Common myeloid progenitor, CD34-positive (primary cell): ENCODE measurements around the gene RNF214.

ENCODE experiments used
- CTCF ChIA-PET: fragments of 350-600 bp; sonication (Branson Sonifier 250); formaldehyde crosslinking; loops from one replicate; lab custom pipeline; 2021; ENCODE audit warnings: antibody characterized with exemption; lab: Charles Lee
- POLR2A ChIA-PET: fragments of 350-600 bp; sonication (Branson Sonifier 250); formaldehyde crosslinking; loops from one replicate; lab custom pipeline; 2021; ENCODE audit warnings: antibody characterized with exemption; lab: Charles Lee
- DNase-seq, 3 donors: peaks; one replicate each; pipeline versions ENCODE4 v3.0.0 to v3.0.0-alpha.2; 2013
- H3K27ac ChIP-seq, 2 experiments: 1 replicate in 1 of 2; 2 replicates in 1 of 2; pipeline ENCODE4 v1.7.0; 2013; ENCODE audit warnings: inconsistent platforms in 2 of 2, low read length in 2 of 2, mild to moderate bottlenecking in 2 of 2, low read depth in 1 of 2, moderate library complexity in 1 of 2; ENCODE audit not compliant: severe bottlenecking in 2 of 2, insufficient read depth in 1 of 2, poor library complexity in 1 of 2
- H3K27me3 ChIP-seq, 5 experiments: replicated peaks in 2 of 5; 1 replicate in 3 of 5; 2 replicates in 2 of 5; pipeline versions ENCODE4 v1.6.1 to v1.7.0; 2013; ENCODE audit warnings: low read length in 4 of 5, mild to moderate bottlenecking in 2 of 5, moderate library complexity in 2 of 5, inconsistent platforms in 1 of 5; ENCODE audit not compliant: insufficient read depth in 5 of 5, control insufficient read depth in 4 of 5
- H3K36me3 ChIP-seq, 4 experiments: 1 replicate in 2 of 4; 2 replicates in 2 of 4; pipeline versions ENCODE4 v1.6.1 to v1.7.0; 2013; ENCODE audit warnings: low read length in 3 of 4, control low read depth in 1 of 4, mild to moderate bottlenecking in 1 of 4; ENCODE audit not compliant: control insufficient read depth in 4 of 4, insufficient read depth in 4 of 4
- H3K4me1 ChIP-seq, 4 experiments: 1 replicate in 3 of 4; 2 replicates in 1 of 4; pipeline versions ENCODE4 v1.6.1 to v1.7.1; 2013; ENCODE audit warnings: low read length in 3 of 4, mild to moderate bottlenecking in 3 of 4, control low read depth in 1 of 4, inconsistent platforms in 1 of 4, moderate library complexity in 1 of 4; ENCODE audit not compliant: control insufficient read depth in 4 of 4, insufficient read depth in 4 of 4; ENCODE audit errors: control extremely low read depth in 1 of 4
- H3K4me3 ChIP-seq, 7 experiments: 1 replicate in 4 of 7; 2 replicates in 3 of 7; pipeline versions ENCODE4 v1.5.1 to v1.7.0; 2013; ENCODE audit warnings: mild to moderate bottlenecking in 7 of 7, low read length in 6 of 7, moderate library complexity in 6 of 7, inconsistent platforms in 2 of 7, low read depth in 2 of 7, control low read depth in 1 of 7; ENCODE audit not compliant: insufficient read depth in 4 of 7, control insufficient read depth in 1 of 7; ENCODE audit errors: extremely low read depth in 1 of 7
- H3K9me3 ChIP-seq, 5 experiments: 1 replicate in 4 of 5; 2 replicates in 1 of 5; pipeline versions ENCODE4 v1.6.1 to v1.7.1; 2013; ENCODE audit warnings: low read length in 4 of 5, mild to moderate bottlenecking in 2 of 5, inconsistent platforms in 1 of 5, low read depth in 1 of 5, moderate library complexity in 1 of 5; ENCODE audit not compliant: control insufficient read depth in 4 of 5, insufficient read depth in 2 of 5; ENCODE audit errors: control extremely low read depth in 1 of 5
- WGBS: methylation state at CpG from one replicate; pipeline ENCODE4 v1.1.5; 2013; ENCODE audit not compliant: insufficient coverage; 5-methylcytosine and 5-hydroxymethylcytosine counted together

Gene RNF214

DNA sequence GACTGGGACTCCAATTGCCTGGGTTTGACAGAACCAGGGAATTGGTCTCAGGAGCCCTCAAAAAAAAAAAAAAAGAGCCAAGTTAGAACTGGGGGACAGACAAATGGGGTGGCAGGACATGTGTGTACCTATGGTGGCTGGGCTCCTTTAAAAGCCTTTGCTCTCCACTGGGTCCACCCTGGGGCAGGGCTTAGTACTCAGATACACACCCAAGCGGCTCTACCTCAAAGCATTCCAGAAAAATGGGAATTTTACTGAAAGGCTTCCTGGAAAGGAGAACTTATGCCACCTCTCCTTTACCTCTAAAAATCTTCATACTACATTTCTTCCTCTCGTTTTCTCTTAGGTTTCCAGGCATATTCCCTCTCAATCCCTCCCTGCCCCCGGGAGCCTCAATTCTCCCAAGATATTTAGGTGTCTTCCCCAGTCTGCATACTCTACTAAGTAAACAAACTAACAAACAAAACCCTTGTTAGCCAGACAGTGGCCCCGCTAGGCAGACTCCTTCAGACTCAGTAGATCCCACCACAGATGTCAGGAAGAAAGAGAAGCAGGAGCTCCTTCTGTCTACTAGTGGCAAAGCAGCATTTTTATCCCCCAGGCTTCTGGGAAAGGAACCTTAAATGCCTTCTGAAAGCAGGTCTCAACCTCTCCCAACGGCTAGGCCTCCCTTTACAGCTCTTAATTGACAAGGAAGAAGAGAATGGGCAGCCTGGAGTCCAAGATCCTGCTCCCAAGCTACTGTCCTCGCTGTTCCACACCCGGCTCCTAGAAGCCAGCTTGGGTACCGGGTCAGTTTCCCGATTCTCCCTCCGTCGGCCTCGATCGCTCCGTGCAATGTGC, 1.3 kb upstream of the RNF214 start:
- Histone ChIP-seq H3K36me3 (peaks cover 5 to 30% (median 18%) of the 10 kb centered on the region in 4 experiments), H3K4me3 (peak overlapping the region; percentile 89 to 99 (median 95)), H3K9me3 (no peaks in the 10 kb centered on the region), H3K27ac (peak overlapping the region; percentile 84 to 90), H3K27me3 (no peaks in the 10 kb centered on the region), H3K4me1 (peaks cover 15 to 31% (median 25%) of the 10 kb centered on the region in 4 experiments)
- WGBS, result 17% methylated on average over 13 of the region's 14 CpGs
- ChIA-PET CTCF (interaction anchor here (0.6 to 11.2 kb wide), 17 partner anchors 9 to 441 kb away, joined by 3 to 100 read pairs (median 3); partner anchors contain the start of gene SIDT2), POLR2A (interaction anchor here (1.5 kb wide), 1 partner anchor 11 kb away, joined by 3 read pairs; no protein-coding TSS in a partner anchor)
- no peak for DNase-seq

DNA sequence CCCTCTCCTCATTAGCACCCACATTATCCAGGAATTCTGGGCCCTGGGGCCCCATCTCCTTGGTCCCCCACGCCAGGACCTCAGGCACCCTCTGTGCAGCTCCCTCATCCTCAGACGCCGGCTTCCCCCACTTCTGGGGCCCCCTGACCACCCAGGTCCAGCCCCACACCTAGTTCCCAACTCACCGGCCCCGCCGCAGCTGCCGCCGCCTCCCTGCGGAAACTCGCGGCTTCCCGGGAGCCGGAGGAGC, 704 bp upstream of the RNF214 start, which contains the start of gene PCSK7:
Gene PCSK7 (minus strand): TSS at position 232 of the 250 bp plus-strand sequence. CDS start 2,229 bp downstream, outside the sequence.
- H3K4me1 ChIP-seq, result peaks cover 15 to 31% (median 25%) of the 10 kb centered on the region in 4 experiments
- DNase-seq, result no peak
- no peaks in the 10 kb centered on the region for H3K9me3 ChIP-seq
- H3K27me3 ChIP-seq, result no peaks in the 10 kb centered on the region
- peak within 1 kb of the TSS; percentile 93 to 99 (median 95) for H3K4me3 ChIP-seq
- ChIA-PET POLR2A (interaction anchor here (1.5 kb wide), 1 partner anchor 11 kb away, joined by 3 read pairs; no protein-coding TSS in a partner anchor), CTCF (interaction anchor here (0.6 to 11.2 kb wide), 12 partner anchors 10 to 353 kb away, joined by 3 to 100 read pairs (median 3); partner anchors contain the start of gene SIDT2)
- H3K27ac ChIP-seq, result peak within 1 kb of the TSS; percentile 84 to 90
- H3K36me3 ChIP-seq, result peaks cover 3 to 33% (median 18%) of the 10 kb centered on the region in 4 experiments
- WGBS, result 0% methylated on average over 11 of the region's 13 CpGs

DNA sequence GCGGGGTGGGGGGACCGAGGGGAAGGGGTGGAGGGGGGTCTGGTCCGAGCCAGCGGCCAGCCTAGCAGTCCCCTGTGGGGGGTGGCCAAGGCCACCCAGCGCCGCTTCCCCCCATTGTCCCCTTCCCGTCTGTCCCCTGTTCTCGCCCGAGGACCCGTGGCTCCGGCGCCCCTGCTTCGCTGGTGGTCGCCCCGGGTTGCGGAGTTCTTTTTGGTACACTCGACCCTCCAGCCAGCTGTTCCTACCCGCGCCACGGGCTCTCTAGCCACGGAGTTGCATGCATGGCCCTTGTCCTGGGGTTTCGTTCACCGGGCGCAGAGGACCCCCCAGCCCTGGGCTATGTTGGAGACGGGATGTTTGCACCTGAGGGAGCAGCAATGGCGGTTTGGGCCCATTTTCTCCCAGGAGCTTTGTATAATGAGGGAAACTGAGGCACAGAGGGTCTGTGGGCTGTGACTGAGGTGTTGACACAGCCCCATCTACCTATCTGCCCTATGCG, 489 bp downstream of the RNF214 start:
- no peaks in the 10 kb centered on the region for H3K9me3 ChIP-seq
- POLR2A ChIA-PET, result interaction anchor here (1.0 kb wide), 1 partner anchor 467 kb away, joined by 3 read pairs; no protein-coding TSS in a partner anchor
- peaks cover 15 to 31% (median 25%) of the 10 kb centered on the region in 4 experiments for H3K4me1 ChIP-seq
- WGBS, result 0% methylated on average over 18 of the region's 27 CpGs
- peak overlapping the region in 1 of 2 experiments; percentile 76 for H3K27ac ChIP-seq
- peak; percentile 9 to 50 (median 29) for DNase-seq
- CTCF ChIA-PET, result interaction anchor here (1.3 to 11.2 kb wide), 2 partner anchors 11 to 53 kb away, joined by 3 to 100 read pairs; partner anchors contain the start of gene SIDT2
- peaks cover 3 to 24% (median 12%) of the 10 kb centered on the region in 4 experiments for H3K36me3 ChIP-seq
- H3K4me3 ChIP-seq, result peak overlapping the region; percentile 83 to 99 (median 93)
- H3K27me3 ChIP-seq, result no peaks in the 10 kb centered on the region

DNA sequence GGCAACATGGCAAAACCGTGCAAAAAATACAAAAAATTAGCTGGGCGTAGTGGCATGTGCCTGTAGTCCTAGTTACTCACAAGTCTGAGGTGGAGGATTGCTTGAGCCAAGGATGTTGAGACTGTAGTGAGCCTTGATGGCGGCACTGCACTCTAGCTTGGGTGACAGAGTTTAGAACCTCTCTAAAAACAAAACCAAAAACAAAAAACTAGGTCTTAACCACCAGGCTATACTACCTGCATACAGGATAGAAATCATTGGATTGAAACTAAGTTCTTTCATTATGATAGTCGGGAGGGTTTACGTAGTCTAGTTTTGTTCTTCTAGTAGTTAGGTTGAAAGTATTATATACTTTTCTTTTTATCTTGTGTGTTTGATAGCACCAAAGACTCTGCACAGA, 5.8 kb downstream of the RNF214 start:
- no peak overlapping the region for H3K4me3 ChIP-seq
- H3K27me3 ChIP-seq, result no peaks in the 10 kb centered on the region
- ChIA-PET POLR2A (no interaction called here), CTCF (no interaction called here)
- H3K27ac ChIP-seq, result no peak overlapping the region
- H3K9me3 ChIP-seq, result no peaks in the 10 kb centered on the region
- 100% methylated on average over 2 of the region's 5 CpGs for WGBS
- peaks cover 0 to 35% (median 21%) of the 10 kb centered on the region in 4 experiments for H3K36me3 ChIP-seq
- DNase-seq, result no peak
- H3K4me1 ChIP-seq, result peaks cover 6 to 10% (median 7%) of the 10 kb centered on the region in 4 experiments

DNA sequence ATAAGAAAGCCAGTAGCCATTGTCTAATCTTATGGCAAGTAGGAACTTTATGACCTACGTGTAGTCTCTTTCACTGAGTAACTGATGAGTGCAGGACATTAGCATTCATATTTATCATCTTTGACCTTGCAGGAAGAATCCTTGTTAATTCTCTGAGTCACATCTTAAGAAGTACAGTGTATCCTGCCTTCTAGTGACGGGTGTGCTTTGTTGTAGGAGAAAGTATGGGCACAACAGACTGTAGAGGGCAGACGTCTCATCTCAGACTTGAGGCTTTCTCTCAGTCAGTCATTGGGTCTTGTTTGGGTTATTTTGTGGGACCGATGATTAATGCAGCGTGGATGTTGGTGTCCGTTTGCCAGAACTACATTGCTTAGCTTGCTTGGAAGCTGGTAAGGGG, 6.8 kb downstream of the RNF214 start:
- CTCF ChIA-PET, result no interaction called here

DNA sequence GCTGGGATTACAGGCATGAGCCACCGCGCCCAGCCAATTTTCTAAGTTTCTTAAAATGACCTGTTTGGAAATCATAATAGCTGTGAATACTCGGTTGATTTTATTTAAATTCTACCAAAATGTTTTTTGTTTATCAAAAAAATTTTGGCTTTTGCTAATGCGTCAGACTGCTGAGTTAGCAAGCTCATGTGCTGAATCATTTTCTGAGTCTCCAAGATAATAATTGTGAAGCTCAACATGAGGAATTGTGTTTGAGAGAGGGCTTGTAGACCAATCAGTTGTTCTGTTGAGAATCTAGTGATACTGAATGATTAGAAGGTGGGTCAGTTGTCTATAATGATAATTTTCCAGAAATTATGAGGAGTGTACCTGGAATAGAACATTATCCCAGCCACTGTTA, 15.9 kb downstream of the RNF214 start:
- ChIA-PET POLR2A (no interaction called here), CTCF (no interaction called here)
- H3K27me3 ChIP-seq, result no peaks in the 10 kb centered on the region
- no peak overlapping the region for H3K4me3 ChIP-seq
- no peak overlapping the region for H3K27ac ChIP-seq
- no peak for DNase-seq
- no peaks in the 10 kb centered on the region for H3K9me3 ChIP-seq
- 100% methylated on average over 1 of the region's 4 CpGs for WGBS
- H3K4me1 ChIP-seq, result no peaks in the 10 kb centered on the region
- peaks cover 11 to 68% (median 28%) of the 10 kb centered on the region in 4 experiments for H3K36me3 ChIP-seq

More for the DNA sequence above, 6.8 kb downstream of the RNF214 start:
- DNase-seq, result no peak
- peaks cover 0 to under 1% (median 0%) of the 10 kb centered on the region in 4 experiments for H3K4me1 ChIP-seq
- H3K36me3 ChIP-seq, result peaks cover 4 to 41% (median 24%) of the 10 kb centered on the region in 4 experiments
- no peaks in the 10 kb centered on the region for H3K27me3 ChIP-seq
- WGBS, result 95% methylated on average over 4 of the region's 6 CpGs
- POLR2A ChIA-PET, result no interaction called here
- H3K27ac ChIP-seq, result no peak overlapping the region
- H3K9me3 ChIP-seq, result no peaks in the 10 kb centered on the region
- H3K4me3 ChIP-seq, result no peak overlapping the region
